ENCODE data around the gene TUBB. TPM values are rescaled to one million over a fixed set of nuclear protein-coding genes. Genes with fewer than 3 reads are reported as not detected.

The TUBB gene
- polyA plus RNA-seq, 10 donors: 582 to 1,224 (median 866) TPM

DNA sequence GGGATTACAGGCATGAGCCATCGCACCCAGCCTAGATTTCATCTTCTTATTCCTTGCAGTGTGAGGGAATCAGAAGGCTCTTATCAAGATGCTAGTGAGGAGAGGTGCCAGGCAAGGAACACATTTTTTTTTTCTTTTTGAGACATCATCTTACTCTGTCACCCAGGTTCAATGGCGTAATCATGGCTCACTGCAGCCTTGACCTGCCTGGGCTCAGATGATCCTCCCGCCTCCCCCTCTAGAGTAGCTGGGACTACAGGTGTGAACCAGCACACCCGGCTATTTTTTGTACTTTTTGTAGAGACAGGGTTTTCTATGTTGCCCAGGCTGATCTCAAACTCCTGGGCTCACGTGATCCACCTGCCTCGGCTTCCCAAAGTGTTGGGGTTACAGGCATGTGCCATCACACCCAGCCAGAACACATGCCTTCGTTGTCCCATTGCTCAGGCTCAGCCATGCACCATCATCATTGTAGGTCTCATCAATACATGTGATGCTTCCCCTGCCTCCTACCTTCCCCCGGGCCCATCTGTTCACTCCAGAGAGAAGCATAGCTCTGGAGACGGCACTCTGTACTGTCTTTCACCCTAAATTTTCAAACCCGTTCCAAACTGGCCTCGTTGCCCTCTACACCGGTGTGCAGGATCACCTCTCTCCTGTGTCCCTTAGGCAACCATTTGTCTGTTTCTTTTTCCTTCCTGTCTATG, 12.2 kb downstream of the TUBB start:
- DNase-seq: no peak

DNA sequence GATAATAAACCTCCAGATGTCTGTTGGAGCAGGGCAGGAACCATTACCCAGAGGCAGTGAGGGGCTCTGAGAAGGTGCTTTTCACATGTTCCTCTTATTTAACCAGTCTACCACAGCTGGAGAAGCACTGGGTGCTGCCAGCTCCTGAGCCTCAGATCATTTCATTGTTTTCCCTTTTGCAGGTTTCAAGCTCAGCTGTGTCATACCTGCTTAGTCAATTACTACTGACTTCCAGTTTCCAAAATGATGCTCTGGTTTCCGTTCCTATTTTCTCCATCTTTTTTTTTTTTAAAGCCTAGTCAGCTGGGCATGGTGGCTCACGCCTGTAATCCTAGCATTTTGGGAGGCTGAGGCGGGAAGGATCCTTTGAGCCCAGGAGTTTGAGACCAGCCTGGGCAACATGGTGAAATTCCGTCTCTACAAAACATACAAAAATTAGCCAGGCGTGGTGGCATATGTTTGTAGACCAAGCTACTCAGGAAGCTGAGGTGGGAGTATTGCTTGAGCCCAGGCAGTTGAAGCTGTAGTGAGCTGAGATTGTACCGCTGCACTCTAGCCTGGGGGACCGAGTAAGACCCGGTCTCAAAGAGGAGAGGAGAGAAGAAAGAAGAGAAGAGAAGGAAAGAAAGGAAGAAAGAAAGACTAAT, 15.6 kb downstream of the TUBB start:
- no peak for DNase-seq

DNA sequence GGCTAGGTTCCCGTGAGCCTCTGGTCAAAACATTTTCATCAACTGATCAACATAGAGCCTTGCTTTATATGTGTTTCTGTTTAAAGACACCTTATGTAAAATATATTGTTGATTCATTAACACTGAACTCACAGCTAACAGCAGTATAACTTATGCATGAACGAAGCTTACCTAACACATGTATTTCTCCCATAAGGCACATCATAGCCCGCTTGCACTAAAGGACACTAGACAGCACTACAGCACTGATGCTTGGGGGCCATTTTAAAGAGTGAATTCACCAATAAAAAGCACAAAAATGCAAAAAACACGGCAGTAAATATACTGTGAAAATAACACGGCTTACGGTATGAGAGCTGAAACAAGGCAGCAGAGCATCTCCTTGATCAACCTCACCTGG, 18.4 kb downstream of the TUBB start:
- no peak for DNase-seq

DNA sequence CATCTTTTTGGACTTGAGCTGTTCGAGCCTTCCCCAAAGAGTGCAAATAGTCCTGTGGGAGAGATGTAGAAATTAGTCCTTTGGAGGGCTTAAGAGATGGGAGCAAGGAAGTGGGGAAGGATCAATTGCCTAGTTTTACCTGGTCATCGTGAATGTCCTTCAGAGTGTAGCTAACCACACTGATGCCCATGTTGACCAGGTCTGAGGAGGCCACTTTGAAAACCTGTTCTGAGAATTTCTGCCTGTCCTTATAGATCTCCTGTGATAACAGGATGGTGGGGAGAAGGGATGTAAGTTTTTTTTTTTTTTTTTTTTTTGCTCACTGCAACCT, 20.4 kb downstream of the TUBB start:
- DNase-seq: no peak

DNA sequence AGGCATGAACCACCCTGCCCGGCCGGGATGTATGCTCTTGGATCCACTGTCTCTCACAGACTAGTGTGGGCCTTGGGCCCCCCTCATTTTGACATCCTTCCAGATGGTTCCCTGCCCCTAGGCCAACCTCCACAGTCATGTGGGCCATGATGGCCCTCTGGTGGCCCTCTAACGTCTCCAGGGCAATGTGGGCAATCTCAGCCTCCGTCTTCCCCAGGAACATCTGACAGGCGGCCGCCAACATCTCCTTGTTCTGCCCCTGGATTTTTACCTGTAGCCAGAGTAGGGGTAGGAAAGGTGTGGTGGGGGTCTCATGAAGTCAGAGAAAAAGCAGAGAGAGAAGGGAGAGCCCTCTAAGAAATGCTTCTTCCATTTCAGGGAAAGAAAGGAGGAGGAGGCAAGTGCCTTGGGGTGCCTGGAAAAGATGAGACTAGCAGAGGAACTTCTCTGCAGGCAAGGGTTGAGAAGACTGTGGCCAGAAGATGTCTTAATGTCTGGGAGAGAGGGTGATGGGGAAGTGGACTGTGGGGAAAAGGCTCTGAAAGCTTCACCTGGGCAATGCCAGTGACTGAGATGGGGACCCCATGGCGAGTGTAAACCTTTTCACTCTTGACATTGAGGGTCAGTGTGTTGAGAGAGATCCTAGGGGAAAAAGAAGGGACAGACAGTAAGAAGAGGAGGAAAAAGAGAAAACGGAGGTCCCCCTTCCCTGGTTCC, 21.1 kb downstream of the TUBB start:
- DNase-seq: no peak

DNA sequence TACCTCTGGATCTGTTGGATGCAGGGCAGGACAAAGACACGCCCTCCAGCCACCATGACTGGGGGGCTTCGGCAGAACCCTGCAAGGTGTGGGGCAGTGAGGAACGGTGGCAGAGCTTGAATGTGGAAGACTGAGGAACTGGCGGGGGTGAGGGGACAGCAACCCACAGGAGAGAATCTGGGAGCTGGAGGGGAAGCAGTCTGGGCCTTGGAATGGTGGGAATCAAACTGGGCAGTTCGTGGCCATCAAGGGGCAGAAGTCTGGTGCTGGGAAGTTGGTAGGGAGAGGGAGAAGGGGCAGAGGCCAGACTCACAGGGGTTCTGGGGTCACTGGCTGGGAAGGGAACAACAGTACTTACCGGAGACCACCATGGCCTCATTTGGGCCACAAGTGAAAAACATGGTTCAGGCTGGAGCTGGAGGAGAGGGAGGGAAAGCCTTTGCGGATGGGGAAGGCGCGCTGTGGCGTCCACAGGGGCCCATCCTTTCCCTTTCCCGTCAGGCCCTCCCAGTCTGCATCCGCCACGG, 21.7 kb downstream of the TUBB start:
- no peak for DNase-seq

DNA sequence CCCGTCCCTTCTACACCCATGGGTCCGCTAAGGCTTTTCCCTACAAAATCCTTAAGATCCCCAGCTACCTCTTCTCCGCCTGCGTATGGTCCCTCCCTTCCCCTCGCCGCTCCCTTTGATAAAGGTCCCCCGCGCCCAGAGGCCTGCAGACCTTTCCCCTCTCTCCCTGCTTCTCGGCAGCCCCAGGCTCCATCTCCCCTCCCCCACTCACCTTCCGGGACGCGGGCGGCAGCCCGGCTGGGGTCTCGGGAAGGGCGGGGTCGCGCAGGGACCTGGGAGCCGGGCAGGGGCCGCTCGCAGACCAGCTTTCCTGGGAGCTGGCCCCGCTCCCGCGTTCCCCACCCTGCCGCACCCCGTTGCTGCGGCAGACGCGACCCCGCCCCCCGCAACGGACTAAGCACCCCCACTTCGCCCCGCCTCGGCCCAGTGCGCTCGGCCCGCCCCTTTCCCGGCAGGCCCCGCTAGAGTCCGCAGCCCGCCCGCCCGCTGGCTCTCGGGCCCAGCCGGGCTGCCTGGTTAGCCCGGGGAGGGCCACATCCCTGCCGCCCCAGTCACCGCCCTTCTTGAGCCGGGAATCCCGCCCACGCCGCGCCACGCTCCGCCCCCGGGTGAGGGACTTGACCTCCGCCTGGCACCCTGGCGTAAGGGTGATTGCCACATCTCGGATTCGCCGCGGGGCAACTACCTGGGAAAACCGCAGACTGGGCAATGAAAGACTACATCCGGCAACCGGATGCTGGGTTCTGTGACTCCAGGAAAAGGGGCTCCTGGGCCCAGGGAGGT, 22.4 kb downstream of the TUBB start, which contains the start of gene FLOT1:
FLOT1 (minus strand) TSS at position 372 of the 783 bp plus-strand sequence. CDS start 498 bp downstream, outside the sequence.
- DNase-seq: peak; percentile 90 to 96 (median 94)

DNA sequence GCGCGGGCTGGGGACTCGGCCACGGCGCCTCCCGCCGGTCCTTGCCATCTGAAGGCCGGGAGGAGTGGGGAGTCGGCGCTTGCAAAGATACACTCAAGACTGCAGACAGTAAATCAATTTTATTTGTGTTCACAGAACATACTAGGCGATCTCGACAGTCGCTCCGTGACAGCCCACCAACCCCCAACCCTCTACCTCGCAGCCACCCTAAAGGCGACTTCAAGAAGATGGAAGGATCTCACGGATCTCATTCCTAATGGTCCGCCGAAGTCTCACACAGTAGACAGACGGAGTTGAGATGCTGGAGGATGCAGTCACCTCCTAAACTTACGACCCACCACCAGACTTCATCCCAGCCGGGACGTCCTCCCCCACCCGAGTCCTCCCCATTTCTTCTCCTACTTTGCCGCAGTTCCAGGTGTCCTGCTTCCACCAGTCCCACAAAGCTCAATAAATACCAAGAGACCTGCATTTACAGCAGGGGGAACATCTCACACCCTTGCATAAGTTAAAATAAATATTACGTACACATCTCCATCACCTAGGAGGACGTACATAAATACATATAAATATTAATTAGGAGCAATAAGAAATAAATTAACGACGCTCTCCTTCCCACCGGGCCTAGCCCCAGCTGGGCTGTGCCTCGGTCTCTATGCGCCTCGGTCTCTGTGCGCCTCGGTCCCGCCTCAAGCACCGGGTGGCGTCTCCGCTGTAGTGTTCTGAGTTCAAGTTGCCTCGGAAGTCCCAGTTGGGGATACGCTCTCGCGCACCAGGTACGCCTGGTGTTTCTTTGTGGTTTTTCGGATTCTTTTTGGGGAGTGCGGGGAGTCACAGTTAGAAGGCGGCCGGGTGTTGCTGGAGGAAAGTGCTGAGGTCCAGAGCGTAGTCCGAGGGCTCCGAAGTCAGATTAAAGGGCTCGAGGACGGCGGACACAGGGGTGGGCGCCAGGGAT, 23.2 kb downstream of the TUBB start:
- peak in 2 of 3 donors; percentile 53 to 79 for DNase-seq

DNA sequence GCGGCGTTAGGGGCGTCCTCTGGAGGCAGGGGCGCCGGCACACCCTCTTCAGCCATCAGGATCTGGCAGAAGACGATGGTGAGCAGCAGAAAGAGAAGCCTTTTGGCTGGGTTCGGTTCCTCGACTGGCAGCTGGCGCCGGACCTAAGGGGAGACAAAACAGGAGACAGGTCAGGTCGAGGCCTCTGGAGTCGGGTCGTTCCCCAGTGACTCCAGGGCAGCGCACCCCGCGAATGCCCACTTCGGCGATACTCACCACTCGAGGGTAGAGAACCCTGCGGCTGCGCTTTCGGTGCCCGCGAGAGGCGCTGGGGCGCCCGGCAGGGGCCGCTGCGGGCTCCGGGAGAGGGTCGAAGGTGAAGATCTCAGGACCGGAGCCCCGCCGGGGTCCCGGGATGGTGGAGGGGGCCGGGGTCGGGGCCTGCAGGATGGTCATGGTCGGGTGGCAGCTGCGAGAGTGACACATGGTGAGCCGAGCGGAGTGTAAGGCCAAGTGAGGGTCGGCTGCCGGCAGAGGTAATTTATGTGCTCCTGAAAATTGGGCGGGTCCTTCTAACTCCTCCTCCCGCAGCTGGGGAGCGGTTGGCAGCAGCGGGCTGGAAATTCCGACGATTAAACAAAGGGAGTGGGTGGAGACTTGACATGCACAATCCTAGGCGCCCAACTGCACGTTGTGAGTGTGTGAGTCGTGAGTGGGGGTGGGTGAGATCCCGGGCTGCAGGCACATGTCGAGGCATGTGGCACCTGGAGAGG, 24.1 kb downstream of the TUBB start, which contains the start of gene IER3:
IER3 (minus strand) TSS at position 494 of the 752 bp plus-strand sequence; CDS start at position 465, 29 bp downstream.
- DNase-seq: peak; percentile 82 to 92 (median 88)

DNA sequence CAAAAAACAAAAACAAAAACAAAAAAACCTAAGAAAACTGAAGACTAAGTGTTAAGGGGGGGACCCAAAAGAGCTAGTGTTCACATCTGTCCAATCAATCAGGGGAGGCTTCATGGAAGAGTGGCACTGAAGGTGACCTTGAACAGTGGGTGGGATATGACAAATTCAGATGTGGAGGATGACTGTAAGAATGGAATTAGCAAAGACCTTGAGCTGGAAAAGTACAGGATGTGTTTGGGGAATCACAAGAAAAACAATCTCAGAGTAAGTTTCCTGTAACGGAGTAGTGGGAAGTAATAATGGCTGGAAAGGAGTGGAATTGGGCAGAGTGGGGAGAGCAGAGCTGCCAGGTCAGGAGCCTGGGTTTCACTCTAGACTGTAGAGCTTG, 27.1 kb downstream of the TUBB start:
- no peak for DNase-seq

DNA sequence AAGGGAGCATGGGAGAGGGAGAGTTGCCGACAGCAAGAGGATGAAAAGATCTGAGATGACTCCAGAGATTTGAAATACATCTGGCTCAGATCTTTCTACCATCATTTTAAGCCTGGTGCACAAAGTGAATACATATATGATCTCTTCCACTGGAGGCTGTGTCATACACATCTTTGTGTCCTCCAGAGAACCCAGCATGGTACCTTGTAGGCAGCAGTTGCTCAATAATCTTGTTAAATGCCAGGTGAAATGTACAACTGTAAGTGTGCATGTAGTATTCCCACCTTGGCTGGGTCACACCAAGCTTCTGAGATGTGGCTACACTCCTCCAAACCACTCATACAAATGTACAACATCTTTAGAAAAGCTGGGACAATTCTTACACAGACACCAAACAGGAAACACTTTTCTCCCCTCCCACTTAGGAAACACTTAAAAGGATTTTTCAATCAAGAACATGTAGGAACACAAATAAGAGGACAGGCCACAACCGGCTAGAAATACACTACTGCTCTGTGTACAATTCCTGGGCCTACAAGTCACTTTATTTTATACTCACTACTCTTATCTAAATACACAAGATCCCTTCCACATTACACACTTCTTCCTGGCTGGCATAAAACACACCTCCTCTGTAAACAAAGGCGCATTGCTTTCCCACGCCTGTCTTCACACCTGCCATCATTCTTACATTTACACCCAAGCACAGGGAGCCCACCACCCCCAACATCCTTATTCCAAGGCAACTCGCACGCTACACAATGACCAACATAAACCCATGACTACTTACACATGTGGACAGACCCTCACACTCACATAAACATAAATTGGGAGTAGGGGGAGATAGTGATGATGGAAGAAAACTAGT, 28.0 kb downstream of the TUBB start:
- DNase-seq: no peak

DNA sequence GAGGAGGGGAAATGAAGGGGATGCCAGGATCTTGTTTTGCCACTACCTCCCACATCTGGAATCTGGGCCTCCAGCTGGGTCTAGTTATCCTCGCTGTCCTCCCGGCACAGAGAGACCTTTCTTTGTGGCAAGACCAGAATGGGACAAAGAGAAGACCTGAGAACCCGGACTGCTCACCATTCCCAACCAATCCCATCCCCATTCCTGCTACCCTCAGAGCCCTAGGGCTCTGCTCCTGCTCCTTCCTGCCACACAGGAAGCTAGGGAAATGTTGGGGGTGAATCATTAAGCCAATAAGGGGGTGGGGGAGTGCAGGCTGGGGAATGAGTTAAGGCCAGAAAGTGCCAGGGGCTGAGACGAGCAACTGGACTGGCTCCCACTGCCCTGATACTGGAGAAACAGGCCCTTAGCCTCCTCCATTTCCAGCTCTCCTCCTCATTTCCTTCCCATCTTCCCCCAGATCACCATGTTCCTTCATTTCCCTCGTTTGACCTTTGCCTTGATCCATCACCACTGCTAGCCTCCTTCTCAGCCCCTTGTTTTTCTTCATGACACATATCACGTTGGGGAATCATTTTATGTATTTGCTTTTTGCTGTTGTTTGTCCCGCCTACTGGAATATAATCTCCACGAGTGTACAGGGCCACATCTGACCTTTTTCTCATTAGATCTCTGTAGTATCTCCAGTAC, 28.8 kb downstream of the TUBB start:
- no peak for DNase-seq

DNA sequence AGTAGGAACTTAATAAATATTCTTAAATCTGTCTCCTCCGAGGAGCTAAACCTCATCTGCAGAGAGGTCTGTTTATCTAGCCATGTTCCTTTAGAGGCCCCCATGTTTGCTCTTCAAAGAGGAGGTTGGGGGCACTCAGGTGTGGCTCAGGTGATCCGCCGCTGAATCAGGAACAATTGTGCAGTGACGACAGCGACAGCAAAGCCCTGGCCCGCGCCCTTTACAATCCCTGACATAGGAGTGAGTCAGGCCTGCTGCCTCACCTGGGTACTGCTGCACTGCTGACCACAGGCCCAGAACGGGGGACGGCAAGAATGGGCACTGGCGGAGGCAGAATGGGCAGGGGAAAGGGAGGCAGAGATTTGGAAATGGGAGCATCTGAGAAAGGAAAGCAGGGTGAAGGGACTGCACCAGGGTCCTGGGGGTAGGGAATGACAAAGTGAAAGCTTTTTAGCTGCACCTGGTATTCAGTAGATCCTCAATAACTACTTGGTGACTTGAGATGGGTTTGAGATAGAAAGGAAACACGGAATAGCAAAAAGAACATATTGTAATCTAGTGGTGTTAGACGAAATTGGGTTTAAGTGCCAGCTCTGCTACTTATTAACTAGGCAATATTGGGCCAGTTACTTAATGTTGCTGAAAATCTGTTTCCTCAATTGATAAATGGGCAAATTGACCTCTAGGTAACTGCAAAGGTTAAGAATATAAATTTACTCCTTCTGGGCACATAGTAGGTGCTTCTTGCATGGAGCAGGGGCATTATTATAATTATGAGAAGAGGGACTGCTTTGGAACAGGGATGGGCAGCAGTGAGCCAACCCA, 29.6 kb downstream of the TUBB start:
- DNase-seq: no peak

DNA sequence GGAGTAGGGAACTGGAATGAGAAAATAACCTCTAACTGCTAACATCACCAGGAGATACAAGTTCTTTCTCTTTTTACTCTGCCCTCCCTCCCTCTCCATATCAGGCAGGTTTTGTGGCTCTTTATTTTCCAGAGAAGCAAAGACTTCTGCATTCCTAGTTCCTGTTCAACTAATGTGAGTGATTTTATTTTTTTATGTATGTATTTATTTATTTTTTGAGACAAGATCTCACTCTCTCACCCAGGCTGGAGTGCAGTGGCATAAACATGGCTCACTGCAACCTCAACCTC, 30.2 kb downstream of the TUBB start:
- no peak for DNase-seq

DNA sequence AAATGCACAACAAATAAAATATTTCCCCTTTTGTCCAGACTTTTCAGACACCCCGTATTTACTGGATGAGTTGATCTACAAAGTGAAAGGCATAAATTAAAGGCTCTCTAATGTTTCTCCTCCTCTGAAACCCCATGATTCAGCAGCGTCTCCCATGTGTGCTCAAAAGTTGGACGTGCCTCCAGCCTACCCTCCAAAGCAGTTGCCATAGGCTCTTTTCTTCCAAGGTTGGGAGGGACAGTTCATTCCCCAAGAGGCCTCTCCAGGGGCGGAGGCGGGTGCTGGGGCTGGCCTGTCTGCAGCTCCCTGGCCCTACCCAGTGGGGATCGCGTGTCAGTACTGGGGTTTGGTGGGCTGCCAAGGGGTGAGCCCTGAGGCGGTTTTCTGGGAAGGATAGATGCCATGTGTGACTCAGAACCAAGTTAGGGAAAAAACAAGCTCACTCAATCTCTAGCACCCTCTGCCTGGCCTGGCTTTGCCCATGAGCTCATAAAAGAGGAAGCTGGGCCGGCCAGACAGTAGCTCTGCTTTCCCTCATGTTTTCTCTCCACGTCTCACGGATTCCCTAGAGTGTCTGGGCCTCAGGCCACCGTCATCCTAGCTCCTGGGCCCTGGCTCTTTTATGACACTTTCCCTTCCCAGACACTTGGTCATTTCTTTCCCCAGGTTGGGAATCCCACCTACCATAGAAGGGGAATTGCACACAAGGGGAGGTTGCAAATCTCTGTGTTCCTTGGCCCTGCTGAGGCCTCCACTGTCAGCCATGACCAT, 32.2 kb downstream of the TUBB start:
- peak; percentile 78 to 99 (median 81) for DNase-seq

DNA sequence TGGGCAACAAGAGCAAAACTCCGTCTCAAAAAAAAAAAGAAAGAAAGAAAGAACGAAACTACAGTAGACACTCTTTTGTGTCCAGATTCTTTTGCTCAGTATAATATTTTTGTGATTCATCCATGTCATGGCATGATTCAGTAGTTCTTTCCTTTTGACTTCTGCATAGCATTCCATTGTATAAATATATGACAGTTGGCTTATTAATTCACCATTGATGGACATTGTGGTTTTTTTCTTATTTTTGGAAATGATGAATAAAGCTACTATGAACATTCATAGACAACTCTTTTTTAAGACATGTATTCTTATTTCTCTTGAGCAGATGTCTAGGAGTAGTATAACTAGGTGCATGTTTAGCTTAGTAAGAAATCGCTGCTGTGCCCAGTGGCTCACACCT, 34.5 kb downstream of the TUBB start:
- DNase-seq: peak in 1 of 3 donors; percentile 62
